HG02981 (cell line): ENCODE results near the gene PI16.
"Not testable (repeated sequence)": the region's sequence is repeated elsewhere in the genome, so short reads cannot be mapped to it uniquely, and the experiment has no call there.

ENCODE experiments used
- ATAC-seq: cut with Tn5 transposase; IDR thresholded peaks from one replicate; pipeline ENCODE4 v1.9.1; 2021; ENCODE audit warnings: mild to moderate bottlenecking, moderate library complexity; ENCODE audit not compliant: unreplicated experiment

PI16 gene

GRCh38 chr6:36971921-36972673 is 17.6 kb downstream of the PI16 start:
- ATAC-seq: no peak

GRCh38 chr6:36973190-36973589 is 18.7 kb downstream of the PI16 start:
- no peak for ATAC-seq

- ATAC-seq: no peak
These were observed 19.1 kb downstream of the PI16 start for GRCh38 chr6:36973647-36974046.

GRCh38 chr6:36975231-36976006 is 20.9 kb downstream of the PI16 start:
- ATAC-seq: no peak

GRCh38 chr6:36976007-36976264 is 21.4 kb downstream of the PI16 start:
- no peak for ATAC-seq

GRCh38 chr6:36976509-36976908 is 22.0 kb downstream of the PI16 start:
- no peak for ATAC-seq

- ATAC-seq: no peak
These were observed 22.4 kb downstream of the PI16 start for GRCh38 chr6:36976931-36977330.

GRCh38 chr6:36977470-36977941 is 23.0 kb downstream of the PI16 start:
- ATAC-seq: no peak

- no peak for ATAC-seq
These were observed 24.1 kb downstream of the PI16 start for GRCh38 chr6:36978421-36979346.

- ATAC-seq: no peak
These were observed 24.8 kb downstream of the PI16 start for GRCh38 chr6:36979347-36979742.

GRCh38 chr6:36980129-36980528 is 25.6 kb downstream of the PI16 start:
- no peak for ATAC-seq

GRCh38 chr6:36980876-36981619 is 26.5 kb downstream of the PI16 start:
- ATAC-seq: no peak

GRCh38 chr6:36983538-36983937 is 29.0 kb downstream of the PI16 start:
- no peak for ATAC-seq

- ATAC-seq: no peak
These were observed 30.3 kb downstream of the PI16 start for GRCh38 chr6:36984581-36985416.

GRCh38 chr6:36985417-36985807 is 30.9 kb downstream of the PI16 start:
- no peak for ATAC-seq

- peak; percentile 85 for ATAC-seq
These were observed 31.5 kb downstream of the PI16 start, which contains the start of gene MTCH1 for GRCh38 chr6:36985808-36986703. MTCH1 (minus strand) TSS chr6:36986196; CDS start chr6:36986173, 23 bp downstream.

GRCh38 chr6:36986704-36987047 is 32.1 kb downstream of the PI16 start:
- no peak for ATAC-seq

- ATAC-seq: no peak
These were observed 34.7 kb downstream of the PI16 start for GRCh38 chr6:36989264-36989663.

GRCh38 chr6:36990401-36990800 is 35.9 kb downstream of the PI16 start:
- ATAC-seq: not testable (repeated sequence)
